EH (cell line): ENCODE results near the gene EPB41L1.
A peak's percentile ranks its signal among the peaks of the same experiment; 100 is the strongest.

Source experiments
- DNase-seq: peaks from one replicate; pipeline ENCODE4 v3.0.0-alpha.2; 2015; ENCODE audit warnings: low read depth

EPB41L1 gene

DNA sequence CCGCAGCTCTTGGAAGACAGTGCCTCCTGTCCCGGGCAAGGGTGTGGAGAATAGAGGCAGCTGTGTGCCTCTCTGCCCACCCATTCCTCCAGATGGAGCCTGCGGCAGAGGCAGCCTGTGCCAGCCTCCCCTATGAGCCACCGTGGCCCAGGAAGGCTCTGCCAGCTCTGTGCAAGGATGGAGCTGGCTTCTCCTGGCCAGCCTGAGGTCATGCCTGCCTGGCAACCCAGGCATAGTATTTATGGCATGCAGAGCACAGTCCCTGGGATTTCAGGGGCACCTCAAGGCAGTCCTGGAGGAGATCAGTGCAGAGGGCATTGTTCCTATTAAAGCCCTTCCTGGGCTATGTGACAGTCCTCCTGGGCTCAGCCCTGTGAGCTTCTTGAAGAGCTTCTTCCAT lies 1.5 kb downstream of the EPB41L1 start:
- DNase-seq = no peak

DNA sequence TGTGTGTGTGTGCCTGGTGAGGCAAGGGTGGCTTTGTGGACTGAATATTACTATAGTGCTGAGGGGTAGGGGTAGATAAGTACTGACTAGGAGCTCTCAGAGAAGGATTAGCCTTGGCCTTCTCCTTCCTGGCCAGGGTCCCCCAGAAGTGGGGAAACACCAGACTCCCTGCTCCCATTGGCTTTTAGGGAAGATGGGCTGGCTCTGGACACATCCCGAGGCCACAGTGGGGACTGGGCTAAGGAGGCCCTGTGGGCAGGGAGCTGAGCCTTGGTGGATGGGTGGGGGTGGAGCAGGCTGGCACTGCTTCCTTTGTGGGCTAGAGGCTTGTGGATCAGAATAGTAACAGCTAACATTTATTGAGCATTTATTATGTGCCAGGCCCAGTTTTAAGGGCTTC lies 3.1 kb downstream of the EPB41L1 start:
- DNase-seq = no peak

DNA sequence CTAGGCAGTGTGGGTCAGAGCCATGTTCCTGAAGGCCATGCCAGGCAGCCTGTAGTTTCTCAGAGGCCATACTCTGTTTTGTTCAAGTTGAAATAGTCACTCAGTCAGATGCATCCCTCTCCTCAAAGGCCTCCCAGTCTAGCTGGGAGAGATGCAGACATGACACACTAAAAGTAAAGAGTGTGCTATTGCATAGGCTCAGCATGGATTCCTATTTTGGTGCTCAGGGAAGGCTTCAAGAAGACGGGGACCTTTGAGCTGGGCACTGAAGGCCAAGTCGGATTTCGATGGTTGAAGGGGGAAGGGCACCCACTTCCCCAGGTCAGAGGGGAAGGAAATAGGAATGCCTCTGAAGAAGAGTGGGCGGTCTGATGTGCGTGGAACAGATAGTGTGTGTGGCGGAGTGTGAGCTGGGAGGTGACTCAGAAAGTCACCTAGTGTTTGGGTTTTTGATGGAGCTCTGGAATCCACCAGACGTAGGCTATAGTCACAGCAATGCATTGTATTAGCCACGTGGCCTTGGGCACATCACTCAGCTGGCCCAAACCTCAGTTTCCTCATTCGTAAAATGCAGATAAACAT lies 3.7 kb downstream of the EPB41L1 start:
- DNase-seq = no peak

DNA sequence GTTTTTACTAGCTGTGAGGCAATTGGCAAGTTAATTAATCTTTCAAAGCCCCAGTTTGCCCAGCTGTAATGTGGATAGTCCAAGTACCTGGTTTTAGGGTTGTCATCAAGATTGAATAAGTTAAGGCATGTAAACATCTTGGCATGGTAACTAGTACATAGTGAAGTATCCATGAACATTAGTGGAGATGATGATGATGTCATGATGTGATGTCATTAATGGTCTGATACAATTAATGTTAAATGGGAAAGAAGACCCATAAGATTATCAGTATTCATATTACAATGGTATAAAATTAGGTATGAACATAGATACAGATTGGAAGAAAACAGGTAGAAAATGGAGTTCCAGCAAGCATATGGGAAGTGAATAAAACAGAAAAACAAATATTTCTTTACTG lies 5.3 kb downstream of the EPB41L1 start:
- DNase-seq = no peak

DNA sequence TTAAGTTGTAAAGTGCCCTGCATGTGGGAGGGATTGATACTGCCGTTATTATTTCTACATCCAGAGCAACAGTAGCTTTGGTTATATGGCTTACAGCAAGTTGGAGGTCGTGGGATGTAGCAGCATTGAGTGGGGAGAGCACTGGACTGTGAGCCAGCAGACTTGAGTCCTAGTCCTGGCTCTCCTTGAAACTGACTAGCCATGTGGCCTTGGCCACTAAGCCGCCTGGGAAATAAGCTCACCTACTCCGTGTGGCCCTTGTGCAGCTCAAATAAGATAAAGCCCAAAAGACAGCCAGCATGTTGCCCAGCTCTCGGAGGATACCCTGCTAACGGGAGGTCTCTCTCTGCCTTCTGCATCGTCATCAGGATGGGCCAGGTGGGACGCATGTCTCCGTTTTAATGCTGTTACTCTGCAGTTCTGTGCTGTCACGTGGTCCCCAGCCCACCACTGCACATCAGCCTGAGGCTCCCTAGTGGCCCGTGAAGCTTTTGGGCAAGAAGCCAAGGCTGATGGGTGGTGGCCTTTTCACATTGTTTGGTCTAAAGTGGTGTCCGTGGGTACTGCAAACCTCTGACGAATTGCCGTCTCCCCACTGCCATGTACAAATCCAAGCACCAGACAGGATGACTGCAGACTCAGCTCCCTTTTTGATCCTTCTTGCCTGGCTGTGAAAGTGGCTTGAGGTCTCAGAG lies 7.9 kb downstream of the EPB41L1 start:
- peak; percentile 20 for DNase-seq

DNA sequence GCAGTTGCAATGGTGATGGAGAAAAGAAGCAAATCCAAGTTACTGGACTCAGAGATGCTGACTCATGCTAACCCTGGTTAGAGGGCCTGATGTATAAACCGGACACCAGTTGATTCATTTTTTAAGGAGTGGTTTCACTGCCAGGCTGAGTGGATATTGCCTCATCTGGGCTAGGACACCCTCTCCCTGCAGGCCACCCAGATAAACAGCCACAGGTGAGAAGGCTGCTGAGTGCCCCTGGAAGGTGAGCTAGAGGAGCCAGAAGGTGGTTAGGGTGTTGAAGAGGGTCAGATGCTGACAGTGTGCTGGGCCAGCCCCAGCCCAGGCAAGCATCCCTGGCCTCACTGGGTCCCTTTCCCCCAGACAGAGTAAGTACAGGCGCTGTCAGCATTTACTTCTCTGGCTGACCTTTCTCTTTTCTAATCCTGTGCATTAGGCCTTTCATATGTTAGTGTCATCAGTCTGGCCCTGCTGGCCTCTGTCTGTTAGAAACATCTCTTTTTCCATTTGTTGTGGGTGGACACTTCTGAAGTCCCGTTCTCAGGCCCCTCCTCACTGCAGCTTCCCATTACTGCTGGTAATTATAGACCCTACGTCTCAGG lies 13.5 kb downstream of the EPB41L1 start:
- peak; percentile 79 for DNase-seq

DNA sequence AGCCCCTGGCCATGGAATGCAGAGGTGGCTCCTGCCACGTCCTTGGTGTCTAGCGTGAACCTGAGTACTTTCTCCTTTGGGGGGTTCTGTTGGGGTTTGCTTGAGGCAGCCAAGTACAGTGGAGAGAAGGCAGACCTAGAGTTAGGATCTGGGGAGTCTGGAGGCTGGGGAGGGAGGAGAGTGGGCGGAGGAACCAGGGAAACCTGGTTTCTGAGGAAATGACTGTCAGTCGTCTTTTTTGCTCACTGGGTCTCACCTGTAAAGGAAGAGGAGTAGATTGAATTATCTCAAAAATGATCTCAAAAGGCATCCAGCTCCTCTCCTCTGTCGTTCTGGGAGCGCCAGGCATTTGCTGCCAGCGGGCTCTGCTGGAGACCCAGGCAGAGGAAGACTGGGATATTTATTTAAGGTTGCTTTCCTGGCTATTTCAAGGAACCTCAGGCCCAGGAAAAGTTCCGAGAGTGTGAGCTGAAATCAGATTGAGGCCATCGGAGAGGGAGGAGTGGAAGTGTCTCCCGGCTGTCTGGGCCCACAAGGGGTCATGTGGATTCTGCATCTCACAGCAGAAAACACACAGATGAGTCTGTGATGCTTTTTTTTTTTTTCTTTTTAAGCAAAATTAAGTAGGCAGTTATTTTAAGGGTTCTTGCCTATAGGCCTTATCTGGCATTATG lies 16.1 kb downstream of the EPB41L1 start:
- DNase-seq = no peak

DNA sequence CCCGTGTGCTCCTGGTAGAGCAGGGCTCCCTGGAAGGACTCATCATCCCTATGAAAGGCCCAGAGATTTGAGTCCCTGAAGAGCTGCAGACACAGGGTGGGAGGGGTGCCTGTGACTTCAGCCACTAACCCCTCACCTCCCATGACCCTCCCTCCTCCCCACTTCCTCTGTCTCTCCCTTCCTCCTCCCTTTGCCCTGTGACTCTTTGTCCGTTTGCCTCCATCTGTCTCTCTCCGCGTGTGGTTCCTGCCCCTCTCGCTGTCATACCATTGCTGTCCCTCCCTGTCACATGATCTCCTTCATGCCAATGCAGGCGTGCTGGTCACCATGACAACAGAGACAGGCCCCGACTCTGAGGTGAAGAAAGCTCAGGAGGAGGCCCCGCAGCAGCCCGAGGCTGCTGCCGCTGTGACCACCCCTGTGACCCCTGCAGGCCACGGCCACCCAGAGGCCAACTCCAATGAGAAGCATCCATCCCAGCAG lies 19.0 kb downstream of the EPB41L1 start:
- peak; percentile 71 for DNase-seq

DNA sequence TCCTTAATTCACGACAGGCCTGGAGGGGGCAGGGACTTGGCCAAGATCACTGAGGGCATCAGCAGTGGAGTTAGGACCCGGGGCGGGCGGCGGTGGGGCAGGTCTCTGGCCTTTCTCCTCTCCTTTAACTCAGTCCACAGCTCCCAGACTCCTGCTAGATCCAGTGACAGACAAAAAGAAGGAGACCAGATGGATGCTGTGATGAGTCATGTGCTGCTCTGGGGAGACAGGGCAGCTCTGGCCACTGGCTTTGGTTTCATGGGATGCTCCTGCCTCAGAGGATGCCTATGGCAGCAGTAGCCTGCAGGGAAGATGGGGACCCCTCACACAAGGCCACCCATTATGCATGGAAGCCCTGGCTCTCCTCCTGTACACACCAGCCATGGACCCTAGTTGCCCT lies 20.5 kb downstream of the EPB41L1 start:
- peak; percentile 60 for DNase-seq

DNA sequence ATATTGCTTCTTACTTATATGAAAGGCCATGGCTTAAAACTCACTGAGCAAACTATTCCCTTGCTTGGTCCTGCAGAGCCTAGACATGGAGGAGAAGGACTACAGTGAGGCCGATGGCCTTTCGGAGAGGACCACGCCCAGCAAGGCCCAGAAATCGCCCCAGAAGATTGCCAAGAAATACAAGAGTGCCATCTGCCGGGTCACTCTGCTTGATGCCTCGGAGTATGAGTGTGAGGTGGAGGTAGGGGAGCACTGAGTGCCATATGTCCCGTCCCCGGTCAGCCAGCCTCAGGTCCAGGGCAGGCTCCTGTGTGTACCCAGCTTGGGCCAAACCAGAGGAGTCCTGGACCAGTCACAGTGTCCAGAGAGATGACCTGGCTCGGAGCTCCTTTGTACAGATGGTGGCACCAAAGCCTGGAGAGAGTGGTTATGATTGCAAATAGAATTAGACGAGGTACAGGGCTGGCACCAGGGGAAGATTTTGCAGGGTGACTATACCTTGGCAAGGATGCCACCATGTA lies 21.0 kb downstream of the EPB41L1 start:
- DNase-seq = no peak

DNA sequence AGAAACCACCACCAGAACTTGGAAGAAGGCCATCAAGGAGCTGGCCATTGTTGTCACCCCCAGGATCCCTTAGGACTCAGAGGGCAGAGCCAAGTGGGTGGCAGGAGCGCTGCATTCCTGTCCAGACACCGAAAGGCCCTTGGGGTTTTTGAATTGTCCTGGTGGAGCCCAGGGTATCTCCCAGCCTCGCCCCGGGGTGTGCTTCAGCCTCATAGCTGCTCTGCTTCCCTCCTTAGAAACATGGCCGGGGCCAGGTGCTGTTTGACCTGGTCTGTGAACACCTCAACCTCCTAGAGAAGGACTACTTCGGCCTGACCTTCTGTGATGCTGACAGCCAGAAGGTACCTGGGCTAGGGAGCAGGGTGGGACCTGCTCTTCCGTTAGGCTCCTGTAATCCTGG lies 23.2 kb downstream of the EPB41L1 start:
- DNase-seq = no peak

DNA sequence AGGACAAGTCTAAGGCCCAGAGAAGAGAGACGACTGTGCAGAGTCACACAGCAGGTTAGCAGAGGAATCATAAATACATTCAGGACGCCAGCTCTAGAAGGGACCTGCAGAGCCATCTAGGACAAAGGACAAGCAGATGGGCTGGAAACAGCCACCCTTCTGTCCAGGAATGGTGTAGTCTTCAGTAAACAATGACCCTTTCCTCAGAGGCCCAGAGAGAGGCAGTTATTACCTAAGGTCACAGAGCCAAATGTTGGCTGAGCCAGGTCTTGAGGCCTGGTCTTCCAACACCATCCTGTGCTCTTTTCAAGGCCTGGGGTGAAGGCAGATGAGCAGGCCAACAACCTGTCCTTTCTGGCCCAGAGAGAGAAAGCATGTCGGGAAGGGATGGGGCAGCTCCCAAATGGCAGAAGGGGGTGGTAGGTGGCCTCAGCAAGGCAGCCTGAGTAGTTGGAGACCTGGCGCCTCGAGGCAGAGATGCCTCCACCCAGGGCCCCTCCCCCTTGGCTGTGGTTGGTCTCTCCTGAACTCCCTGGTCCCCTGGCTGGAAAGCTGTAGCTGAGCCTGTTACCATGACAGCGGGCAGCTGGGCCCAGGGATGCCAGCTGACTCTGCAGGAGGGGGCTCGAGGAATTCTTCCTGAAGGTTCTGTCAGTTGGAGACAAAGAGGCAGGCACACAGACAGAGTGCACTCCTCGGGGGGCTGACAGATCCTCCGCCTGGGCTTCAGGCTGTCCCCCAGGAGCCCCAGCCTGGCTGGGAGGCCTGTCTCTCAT lies 24.8 kb downstream of the EPB41L1 start:
- no peak for DNase-seq

DNA sequence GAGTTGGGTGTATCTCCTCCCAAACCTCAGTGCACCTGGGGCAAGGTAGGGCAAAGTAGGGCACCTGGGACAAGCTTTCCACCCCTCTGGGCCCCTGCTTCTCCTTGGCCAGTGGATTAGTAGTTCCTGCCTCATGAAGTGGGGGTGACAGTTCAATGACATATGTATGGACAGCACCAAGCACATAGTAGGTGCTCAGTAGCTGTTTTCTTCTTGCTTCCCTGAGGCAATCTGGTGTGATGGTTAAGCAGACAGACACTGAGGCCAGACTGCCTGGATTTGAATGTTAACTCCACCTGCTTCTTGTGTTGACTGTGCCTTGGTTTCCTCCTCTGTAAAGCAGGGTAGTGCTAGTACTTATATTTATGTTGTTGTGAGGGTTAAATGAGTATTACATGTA lies 25.8 kb downstream of the EPB41L1 start:
- DNase-seq = no peak

DNA sequence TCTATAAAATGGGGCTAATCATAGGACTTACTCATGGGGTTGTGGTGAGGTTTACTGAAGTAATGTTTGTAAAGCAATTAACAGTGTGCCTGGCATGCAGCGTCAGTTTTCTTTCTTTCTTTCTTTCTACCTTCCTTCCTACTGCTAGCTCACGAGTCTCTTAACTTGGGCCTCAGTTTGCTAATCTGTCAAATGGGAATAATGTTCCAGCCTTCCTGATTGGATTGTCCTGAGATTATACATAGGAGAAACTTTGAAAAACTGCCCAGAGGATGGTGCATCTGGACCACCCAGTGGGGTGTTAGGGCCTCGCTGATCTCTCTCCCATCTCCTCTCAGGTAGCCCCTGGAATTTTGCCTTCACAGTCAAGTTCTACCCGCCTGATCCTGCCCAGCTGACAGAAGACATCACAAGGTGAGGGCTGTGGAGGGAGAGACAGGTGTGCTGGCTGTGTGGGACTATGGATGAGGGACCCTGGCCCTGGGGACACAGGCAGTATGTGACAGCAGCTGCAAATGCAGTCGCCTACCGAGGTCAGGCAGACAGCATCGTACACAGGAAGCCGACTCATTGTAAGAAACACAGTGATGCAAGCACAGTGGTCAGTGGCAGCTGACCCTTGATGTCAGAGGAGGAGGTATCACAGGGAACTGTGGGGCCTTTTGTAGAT lies 27.5 kb downstream of the EPB41L1 start:
- peak; percentile 76 for DNase-seq

DNA sequence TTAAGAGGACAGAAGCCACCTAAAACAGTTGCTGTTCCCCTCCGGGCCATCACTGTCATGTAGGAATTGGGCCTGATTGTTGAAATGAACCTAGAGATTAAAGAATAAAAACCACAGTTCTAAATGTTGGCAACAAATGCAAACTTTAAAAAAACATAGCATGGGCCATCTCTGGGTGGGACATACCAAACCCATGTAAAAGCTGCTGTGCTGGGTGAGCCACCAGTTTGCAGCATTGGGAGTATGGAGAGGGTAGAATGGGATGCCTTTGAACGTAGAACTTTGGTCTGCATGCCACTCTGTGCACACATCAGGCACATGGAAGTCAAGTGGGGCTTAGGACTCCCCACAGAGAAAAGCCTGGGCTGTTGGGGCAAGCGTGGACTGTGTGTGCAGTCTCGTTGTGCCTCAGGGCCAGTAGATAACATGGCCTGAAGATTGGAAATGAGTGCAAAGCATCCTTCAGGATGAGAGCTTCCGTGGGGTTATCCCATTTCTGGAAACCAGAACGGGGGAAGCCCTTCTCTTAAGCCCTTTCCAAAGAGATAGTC lies 28.1 kb downstream of the EPB41L1 start:
- no peak for DNase-seq

DNA sequence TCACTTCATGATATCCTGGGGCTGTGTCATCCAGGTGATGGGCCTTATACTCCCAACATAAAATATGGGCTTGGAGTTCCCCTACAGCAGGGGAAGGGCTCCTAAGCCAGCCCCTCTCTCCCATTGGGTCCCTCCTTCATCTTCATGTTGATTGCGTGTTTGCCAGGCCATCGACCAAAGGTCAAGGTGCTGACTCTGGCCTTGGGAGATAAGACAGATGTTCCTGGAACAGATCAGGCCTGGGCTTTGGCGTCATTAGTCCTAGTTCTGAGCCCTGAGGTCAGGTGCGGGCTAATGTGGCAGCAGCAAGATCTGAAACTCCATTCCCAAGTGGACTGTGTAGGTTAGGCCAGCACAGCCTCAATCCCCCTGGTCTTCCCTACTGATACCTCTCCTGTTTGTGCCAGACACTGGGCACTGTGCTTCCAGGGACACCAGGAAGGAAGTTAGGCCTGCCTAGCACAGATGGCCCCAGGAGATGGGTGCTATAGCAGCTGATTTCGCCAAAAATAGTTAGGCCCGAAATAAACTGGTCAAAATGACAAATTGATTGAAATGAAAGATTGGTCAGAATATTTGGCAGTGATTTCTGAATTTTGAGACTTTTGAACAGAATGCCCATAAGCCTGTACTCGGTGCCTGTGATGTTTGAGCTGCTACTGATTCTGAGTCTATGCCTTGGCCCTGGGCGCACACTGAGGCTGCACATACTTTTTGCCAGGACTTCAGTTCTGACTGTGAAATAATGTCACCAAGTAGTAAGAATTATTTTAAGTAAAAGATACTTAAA lies 28.8 kb downstream of the EPB41L1 start:
- no peak for DNase-seq

DNA sequence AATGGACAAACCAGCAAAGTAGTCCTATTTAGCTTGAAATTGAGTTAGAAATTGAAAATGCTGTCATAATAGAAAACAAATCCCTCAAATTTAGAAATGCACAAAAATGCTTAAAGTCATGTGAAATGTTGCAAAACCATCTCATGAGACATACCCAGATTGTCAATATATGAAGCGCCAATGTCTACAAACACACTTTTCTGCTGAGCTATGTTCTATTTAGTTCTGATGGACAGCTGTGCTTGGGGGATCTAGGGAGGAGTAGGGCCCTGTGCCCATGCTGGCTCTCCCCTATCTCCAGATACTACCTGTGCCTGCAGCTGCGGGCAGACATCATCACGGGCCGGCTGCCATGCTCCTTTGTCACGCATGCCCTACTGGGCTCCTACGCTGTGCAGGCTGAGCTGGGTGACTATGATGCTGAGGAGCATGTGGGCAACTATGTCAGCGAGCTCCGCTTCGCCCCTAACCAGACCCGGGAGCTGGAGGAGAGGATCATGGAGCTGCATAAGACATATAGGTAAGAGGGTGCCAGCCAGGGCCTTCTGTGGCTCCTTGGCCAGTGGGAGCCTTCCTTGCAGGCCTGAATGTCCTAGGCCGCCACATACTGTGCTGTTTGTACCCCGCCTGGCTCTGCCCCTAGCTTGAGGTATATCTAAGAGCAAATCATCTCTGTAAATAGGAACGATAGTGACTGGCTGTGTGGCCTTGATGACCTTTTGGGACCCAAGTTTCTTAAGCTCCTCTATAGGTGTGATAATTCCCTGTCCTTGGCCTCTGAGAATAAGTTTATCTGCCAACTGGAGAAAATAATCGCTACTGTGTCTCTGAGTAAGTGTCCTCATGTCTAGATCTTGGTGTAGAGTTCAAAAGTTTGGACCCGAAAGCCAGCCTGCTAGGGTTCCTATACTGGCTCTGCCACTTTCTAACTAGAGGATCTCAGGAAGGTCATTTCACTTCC lies 30.6 kb downstream of the EPB41L1 start:
- DNase-seq = no peak

DNA sequence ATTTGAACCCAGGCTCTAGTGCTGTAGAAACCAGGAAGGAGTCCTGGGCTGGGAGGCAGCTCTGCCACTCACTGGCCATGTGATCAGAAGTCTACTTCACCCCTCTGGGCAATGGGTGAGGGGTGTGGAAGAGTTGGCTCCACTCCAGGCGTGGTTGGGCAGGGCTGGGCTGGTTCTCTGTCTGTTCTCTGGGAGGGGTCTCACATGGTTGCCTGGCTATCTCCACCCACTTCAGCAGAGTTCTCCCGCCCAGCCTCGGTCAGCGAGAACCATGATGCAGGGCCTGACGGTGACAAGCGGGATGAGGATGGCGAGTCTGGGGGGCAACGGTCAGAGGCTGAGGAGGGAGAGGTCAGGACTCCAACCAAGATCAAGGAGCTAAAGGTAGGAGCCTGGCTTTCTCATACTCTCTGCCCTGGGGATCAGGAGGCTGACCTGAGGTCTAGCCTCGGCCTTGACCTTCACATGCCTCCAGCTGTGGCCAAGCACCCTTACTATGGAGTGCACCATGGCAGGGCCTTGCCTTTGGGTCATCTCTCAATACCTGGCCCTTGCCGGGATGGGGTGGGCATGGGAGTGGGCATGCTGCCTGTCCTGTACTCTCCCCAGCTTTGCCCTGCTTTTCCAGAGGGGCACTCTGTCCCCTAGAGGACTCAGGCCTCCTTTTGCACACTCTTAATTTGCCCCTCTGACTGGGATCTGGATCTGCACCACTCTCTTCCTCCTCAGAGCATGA lies 39.6 kb downstream of the EPB41L1 start:
- DNase-seq = no peak
